ENCODE measurements around the gene ARSB. TPM values are rescaled to one million over a fixed set of nuclear protein-coding genes. Genes with fewer than 3 reads are reported as not detected.

Gene ARSB
- total RNA-seq, 1 experiment from 2014 or later, result 11.4 TPM

- no peak for TF ChIP-seq CTCF (conservative IDR thresholded peaks at IDR 0.05)
- Mint-ChIP-seq H3K9me3 (no peaks in the 10 kb centered on the region), H3K4me3 (no peak overlapping the region), H3K4me1 (peaks cover 0 to 3% of the 10 kb centered on the region in 2 experiments; a peak in 2 of 4 replicates), H3K27me3 (ENCODE audit: low read depth) (no peaks in the 10 kb centered on the region), H3K36me3 (ENCODE audit: insufficient read depth in 1 of 3, low read depth in 3 of 3) (no peaks in the 10 kb centered on the region), H3K27ac (no peak overlapping the region)
- H4K5ac ChIP-seq (ENCODE audit: insufficient read length, low read depth, low read length), result no peak overlapping the region
- H2BK5ac ChIP-seq (ENCODE audit: insufficient read length, low read length), result no peak overlapping the region
- H2BK15ac ChIP-seq (ENCODE audit: low read depth, low read length), result no peak overlapping the region
- H3K79me1 ChIP-seq (ENCODE audit: insufficient read depth, low read depth, low read length, poor library complexity, severe bottlenecking), result no peaks in the 10 kb centered on the region
- H3K18ac ChIP-seq (ENCODE audit: insufficient read length, low read depth, low read length), result no peak overlapping the region
- H2BK20ac ChIP-seq (ENCODE audit: low read depth, low read length, poor library complexity, severe bottlenecking), result no peak overlapping the region
- no peak overlapping the region for H4K8ac ChIP-seq (replicated peaks; ENCODE audit: insufficient read length, low read depth, low read length)
- no peak overlapping the region for H3K9ac ChIP-seq (ENCODE audit: extremely low read depth, insufficient read length, low read length)
- no peaks in the 10 kb centered on the region for H3K23me2 ChIP-seq (ENCODE audit: insufficient read length, low read depth, low read length, poor library complexity, severe bottlenecking)
- no peak overlapping the region for H3K27ac ChIP-seq (ENCODE audit: insufficient read length, low read depth, low read length)
- no peak overlapping the region for H3T11ph ChIP-seq (ENCODE audit: low read length)
- no peaks in the 10 kb centered on the region for H3K79me2 ChIP-seq (ENCODE audit: insufficient read depth, low read length)
- WGBS (ENCODE audit: extremely low coverage, insufficient read length, low lambda C conversion rate), result no CpG with 5 or more reads among the region's 1 CpG
- DNase-seq, result no peak
- no peak overlapping the region for H3K14ac ChIP-seq (ENCODE audit: insufficient read depth, low read length)
- H3K23ac ChIP-seq (ENCODE audit: insufficient read length, low read depth, low read length), result no peak overlapping the region
- no peak overlapping the region for H2AK5ac ChIP-seq (ENCODE audit: insufficient read length, low read length)
- no peak overlapping the region for H3K4me2 ChIP-seq (ENCODE audit: insufficient read depth, insufficient read length, low read length)
- no peak overlapping the region for H3K56ac ChIP-seq (ENCODE audit: insufficient read length, low read depth, low read length)
- no peak overlapping the region for H2BK120ac ChIP-seq (ENCODE audit: low read depth, low read length, poor library complexity, severe bottlenecking)
- H3K4me1 ChIP-seq (ENCODE audit: insufficient read depth, low read length), result no peaks in the 10 kb centered on the region
- no peaks in the 10 kb centered on the region for H3K27me3 ChIP-seq (ENCODE audit: insufficient read depth, low read length)
- no peaks in the 10 kb centered on the region for H3K9me3 ChIP-seq (ENCODE audit: control insufficient read depth, low read depth, low read length)
- no peak overlapping the region for H3K4ac ChIP-seq (ENCODE audit: low read depth, low read length)
- H2AFZ ChIP-seq (ENCODE audit: low read length), result no peak overlapping the region
- no peak overlapping the region for H4K91ac ChIP-seq (ENCODE audit: insufficient read length, low read depth, low read length)
- H4K20me1 ChIP-seq (ENCODE audit: control insufficient read depth, insufficient read depth, insufficient read length), result no peaks in the 10 kb centered on the region
- H2BK12ac ChIP-seq (ENCODE audit: insufficient read length, low read depth, low read length), result no peak overlapping the region
Measured at GRCh38 chr5:78956901-78957300, 28.2 kb downstream of the ARSB start.

Measured in H9 (cell line).